ENCODE data around the gene LTBP3. TPM values are rescaled to one million over a fixed set of nuclear protein-coding genes. Genes with fewer than 3 reads are reported as not detected.
"Not testable (repeated sequence)": the region's sequence is repeated elsewhere in the genome, so short reads cannot be mapped to it uniquely, and the experiment has no call there.

LTBP3 gene
- total RNA-seq, 1 donor = 23.7 TPM

- TF ChIP-seq, protein P1, sequence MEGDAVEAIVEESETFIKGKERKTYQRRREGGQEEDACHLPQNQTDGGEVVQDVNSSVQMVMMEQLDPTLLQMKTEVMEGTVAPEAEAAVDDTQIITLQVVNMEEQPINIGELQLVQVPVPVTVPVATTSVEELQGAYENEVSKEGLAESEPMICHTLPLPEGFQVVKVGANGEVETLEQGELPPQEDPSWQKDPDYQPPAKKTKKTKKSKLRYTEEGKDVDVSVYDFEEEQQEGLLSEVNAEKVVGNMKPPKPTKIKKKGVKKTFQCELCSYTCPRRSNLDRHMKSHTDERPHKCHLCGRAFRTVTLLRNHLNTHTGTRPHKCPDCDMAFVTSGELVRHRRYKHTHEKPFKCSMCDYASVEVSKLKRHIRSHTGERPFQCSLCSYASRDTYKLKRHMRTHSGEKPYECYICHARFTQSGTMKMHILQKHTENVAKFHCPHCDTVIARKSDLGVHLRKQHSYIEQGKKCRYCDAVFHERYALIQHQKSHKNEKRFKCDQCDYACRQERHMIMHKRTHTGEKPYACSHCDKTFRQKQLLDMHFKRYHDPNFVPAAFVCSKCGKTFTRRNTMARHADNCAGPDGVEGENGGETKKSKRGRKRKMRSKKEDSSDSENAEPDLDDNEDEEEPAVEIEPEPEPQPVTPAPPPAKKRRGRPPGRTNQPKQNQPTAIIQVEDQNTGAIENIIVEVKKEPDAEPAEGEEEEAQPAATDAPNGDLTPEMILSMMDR (IDR thresholded peaks at IDR 0.05; ENCODE audit: insufficient read depth, low read depth, low read length) = no peak
- H3K4me3 ChIP-seq (ENCODE audit: low read depth, low read length) = no peak overlapping the region
- DNase-seq (ENCODE audit: low read depth) = no peak
Measured at GRCh38 chr11:65516135-65516968, 41.8 kb downstream of the LTBP3 start.

GRCh38 chr11:65512311-65512710, 45.8 kb downstream of the LTBP3 start:
- H3K4me3 ChIP-seq (ENCODE audit: low read depth, low read length); DNase-seq (ENCODE audit: low read depth): not testable (repeated sequence)

DNA sequence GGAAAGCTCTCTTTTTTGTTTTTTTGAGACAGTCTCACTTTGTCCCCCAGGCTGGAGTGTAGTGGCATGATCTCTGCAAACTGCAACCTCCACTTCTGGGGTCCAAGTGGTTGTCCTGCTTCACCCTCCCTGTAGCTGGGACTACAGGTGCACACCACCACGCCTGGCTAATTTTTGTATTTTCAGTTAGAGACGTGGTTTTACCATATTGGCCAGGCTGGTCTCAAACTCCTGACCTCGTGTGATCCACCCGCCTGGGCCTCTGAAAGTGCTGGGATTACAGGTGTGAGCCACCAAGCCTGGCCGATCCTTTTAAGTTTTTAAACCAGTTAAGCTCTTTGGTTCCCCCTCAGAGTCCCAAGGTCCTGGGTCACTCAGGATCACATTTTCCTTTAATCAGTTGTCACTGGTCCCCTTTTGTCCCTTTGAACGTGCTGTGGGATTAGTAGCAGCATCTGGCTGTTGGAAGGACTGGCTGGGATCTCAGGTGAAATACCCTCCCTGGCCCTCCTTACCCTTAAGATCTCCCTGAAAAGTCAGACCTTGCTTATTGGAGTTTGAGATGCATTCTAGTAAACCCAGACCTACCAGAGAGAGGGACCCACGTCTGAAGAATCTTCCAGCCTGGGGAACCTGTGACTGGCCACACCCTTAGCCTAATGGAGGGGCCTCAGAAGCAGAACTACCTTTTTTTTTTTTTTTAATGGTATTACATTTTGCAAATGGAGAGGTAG, 51.2 kb downstream of the LTBP3 start:
- TF ChIP-seq, protein P1 (IDR thresholded peaks at IDR 0.05; ENCODE audit: insufficient read depth, low read depth, low read length) = no peak
- peak; percentile 91 for DNase-seq (ENCODE audit: low read depth)
- H3K4me3 ChIP-seq (ENCODE audit: low read depth, low read length) = peak overlapping the region; percentile 96

DNA sequence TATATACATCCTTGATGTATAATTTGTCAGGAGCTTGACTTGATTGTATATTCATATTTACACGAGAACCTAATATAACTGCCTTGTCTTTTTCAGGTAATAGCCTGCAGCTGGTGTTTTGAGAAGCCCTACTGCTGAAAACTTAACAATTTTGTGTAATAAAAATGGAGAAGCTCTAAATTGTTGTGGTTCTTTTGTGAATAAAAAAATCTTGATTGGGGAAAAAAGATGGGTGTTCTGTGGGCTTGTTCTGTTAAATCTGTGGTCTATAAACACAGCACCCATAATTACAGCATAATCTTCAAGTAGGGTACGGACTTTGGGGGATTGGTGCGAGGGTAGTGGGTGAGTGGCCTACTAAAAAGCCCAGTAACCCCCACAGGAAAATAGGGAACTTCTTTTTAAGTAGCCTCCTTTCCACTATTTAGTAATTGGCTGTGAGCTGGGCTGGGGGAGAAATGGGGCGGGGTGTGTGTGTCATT, 51.8 kb downstream of the LTBP3 start:
- no peak for DNase-seq (ENCODE audit: low read depth)
- peak overlapping the region; percentile 96 for H3K4me3 ChIP-seq (ENCODE audit: low read depth, low read length)
- TF ChIP-seq, protein P1 (IDR thresholded peaks at IDR 0.05; ENCODE audit: insufficient read depth, low read depth, low read length) = no peak

- TF ChIP-seq, protein P1 (IDR thresholded peaks at IDR 0.05; ENCODE audit: insufficient read depth, low read depth, low read length) = no peak
- DNase-seq (ENCODE audit: low read depth) = peak; percentile 65
- peak overlapping the region; percentile 96 for H3K4me3 ChIP-seq (ENCODE audit: low read depth, low read length)
Measured at GRCh38 chr11:65505466-65506289, 52.5 kb downstream of the LTBP3 start.

GRCh38 chr11:65504674-65505465, 53.3 kb downstream of the LTBP3 start:
- peak; percentile 64 for DNase-seq (ENCODE audit: low read depth)
- TF ChIP-seq, protein P1 (IDR thresholded peaks at IDR 0.05; ENCODE audit: insufficient read depth, low read depth, low read length) = no peak

More at GRCh38 chr11:65504674-65505465, 53.3 kb downstream of the LTBP3 start:
- peak overlapping the region; percentile 96 for H3K4me3 ChIP-seq (ENCODE audit: low read depth, low read length)
